Tibial artery (tissue), 4 donors: Measurements from ENCODE around the gene FUT1.

Experiments
- DNase-seq, 2 donors: peaks; one replicate each; pipeline ENCODE4 v3.0.0-alpha.2; 2019
- H3K27ac ChIP-seq, 2 donors: fragments of 200-600 bp; sonication (generic) in 1 of 2; 1 replicate in 1 of 2; 2 replicates in 1 of 2; pipeline ENCODE4 v1.5.1; 2018 to 2019; ENCODE audit warnings: mild to moderate bottlenecking in 1 of 2
- H3K27me3 ChIP-seq, 2 donors: fragments of 200-600 bp; sonication (generic) in 1 of 2; one replicate each; pipeline versions ENCODE4 v1.5.1 to v1.6.0; 2016 to 2019
- H3K36me3 ChIP-seq, 3 donors: fragments of 200-600 bp; sonication (generic) in 2 of 3; one replicate each; pipeline ENCODE4 v1.5.1; 2016 to 2019; ENCODE audit warnings: mild to moderate bottlenecking in 2 of 3
- H3K4me1 ChIP-seq, 4 donors: fragments of 200-600 bp; sonication (generic) in 2 of 4; 1 replicate in 3 of 4; 2 replicates in 1 of 4; pipeline ENCODE4 v1.5.1; 2016 to 2019
- H3K4me3 ChIP-seq, 2 donors: fragments of 200-600 bp; sonication (generic) in 1 of 2; 1 replicate in 1 of 2; 2 replicates in 1 of 2; pipeline ENCODE4 v1.5.1; 2018 to 2019; ENCODE audit warnings: mild to moderate bottlenecking in 2 of 2
- H3K9me3 ChIP-seq, 3 donors: fragments of 200-600 bp; sonication (generic) in 1 of 3; one replicate each; pipeline ENCODE4 v1.5.1; 2016 to 2019
- intact Hi-C: fragments of 100-400 bp; cut with DNase I; formaldehyde crosslinking; loops from one replicate; pipeline ENCODE4 v1.15.0; 2023; ENCODE audit warnings: low total_unique reads
- TF ChIP-seq, protein P1 (sequence below), 2 experiments: fragments of 200-600 bp in 1 of 2; fragments of 450-650 bp in 1 of 2; IDR thresholded peaks; one replicate each; pipeline ENCODE4 v1.5.1; 2017 to 2019; ENCODE audit warnings: antibody characterized with exemption in 2 of 2, mild to moderate bottlenecking in 1 of 2, moderate library complexity in 1 of 2

The FUT1 gene

DNA sequence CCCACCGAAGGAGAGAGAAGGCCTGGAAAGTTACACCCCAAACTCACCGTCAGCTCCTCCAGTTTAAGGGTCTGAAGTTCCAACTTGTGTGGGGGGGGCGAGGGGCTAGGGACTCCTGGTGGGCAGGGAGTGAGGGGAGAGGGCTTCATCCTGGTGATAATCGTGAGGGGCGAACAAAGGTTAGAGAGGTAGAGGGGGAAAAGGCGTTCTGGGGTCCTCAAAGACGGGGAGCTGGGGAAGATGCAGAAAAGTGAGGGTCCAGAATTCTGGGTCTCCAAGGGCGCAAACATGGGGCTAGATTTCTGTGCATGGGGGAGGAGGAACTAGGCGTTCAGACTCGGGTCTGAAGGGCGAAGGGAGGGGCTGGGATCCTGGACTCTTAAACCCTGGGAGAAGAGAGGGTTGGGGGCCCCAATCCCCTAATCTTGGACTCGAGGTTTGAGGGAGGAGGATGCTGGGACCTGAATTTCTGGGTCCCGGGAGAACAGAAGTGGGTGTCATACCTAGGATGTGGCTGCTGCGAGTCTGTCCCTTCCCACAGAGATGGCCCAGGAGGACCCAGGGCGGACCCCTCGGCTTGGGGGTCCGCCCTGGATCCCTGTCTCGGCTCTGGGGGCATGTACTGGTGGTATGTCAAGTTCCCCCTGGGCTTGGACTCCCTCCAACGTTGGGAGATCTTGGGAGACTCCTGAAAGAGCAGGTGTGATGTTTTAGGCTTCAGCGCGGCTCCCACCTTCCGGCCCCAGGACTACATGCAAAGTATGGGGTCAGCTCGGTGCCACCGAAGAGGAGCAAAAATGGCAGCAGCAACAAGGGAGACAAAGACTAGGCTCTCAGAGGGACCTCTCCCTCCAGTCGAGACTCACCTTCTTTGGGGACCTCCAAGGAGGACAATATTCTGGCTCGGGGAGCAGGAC is 37.4 kb downstream of the FUT1 start:
- TF ChIP-seq, protein P1, sequence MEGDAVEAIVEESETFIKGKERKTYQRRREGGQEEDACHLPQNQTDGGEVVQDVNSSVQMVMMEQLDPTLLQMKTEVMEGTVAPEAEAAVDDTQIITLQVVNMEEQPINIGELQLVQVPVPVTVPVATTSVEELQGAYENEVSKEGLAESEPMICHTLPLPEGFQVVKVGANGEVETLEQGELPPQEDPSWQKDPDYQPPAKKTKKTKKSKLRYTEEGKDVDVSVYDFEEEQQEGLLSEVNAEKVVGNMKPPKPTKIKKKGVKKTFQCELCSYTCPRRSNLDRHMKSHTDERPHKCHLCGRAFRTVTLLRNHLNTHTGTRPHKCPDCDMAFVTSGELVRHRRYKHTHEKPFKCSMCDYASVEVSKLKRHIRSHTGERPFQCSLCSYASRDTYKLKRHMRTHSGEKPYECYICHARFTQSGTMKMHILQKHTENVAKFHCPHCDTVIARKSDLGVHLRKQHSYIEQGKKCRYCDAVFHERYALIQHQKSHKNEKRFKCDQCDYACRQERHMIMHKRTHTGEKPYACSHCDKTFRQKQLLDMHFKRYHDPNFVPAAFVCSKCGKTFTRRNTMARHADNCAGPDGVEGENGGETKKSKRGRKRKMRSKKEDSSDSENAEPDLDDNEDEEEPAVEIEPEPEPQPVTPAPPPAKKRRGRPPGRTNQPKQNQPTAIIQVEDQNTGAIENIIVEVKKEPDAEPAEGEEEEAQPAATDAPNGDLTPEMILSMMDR (IDR thresholded peaks at IDR 0.05): no peak
- Histone ChIP-seq H3K4me1 (peaks cover 4 to 56% (median 47%) of the 10 kb centered on the region in 4 donors), H3K27me3 (no peaks in the 10 kb centered on the region), H3K27ac (peak overlapping the region; percentile 74 to 82), H3K9me3 (no peaks in the 10 kb centered on the region), H3K4me3 (peak overlapping the region; percentile 57 to 73), H3K36me3 (no peaks in the 10 kb centered on the region)
- no peak for DNase-seq
- intact Hi-C loops: no loop called here

DNA sequence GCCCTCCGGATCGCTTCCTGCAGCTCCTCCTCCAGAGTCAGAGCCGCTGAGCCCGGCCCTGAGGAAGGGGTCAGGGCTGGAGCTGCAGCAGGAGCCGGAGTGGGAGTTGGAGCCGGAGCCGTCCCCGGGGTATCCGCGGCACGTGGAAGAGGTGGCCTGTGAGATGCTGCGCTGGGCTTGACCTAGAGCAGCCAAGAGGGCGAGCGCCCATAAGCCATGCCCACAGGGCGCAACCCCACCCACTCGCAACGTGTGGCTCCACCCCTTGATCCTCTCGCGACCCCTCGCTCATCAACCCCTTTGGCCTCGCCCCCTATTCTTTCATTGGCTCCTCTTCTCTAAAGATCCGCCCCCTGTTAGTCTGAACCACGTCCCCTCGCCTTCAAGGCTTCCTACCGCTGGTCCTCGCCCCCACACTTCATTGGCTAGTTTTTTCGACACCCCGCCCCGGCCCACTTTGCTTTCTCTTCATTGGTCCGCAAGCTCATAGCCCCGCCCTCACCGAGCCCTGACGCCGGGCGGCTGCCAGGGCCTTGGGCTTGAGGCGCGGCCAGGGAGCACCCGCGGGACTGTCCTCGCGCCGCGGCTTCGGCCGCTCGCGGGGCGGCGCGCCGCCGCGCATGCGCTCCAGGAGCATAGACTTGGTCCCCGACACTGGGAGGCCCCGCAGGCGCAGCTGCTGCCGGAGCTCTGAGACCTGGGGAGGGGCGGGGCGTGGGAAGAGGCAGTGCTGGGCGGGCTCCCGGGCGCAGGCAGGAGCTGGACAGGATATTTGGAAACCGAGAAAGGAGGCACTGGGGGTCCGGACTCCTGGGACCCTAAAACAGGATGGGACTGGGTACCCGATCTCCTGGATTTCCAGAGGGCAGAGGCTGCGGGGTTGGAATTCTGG is 38.3 kb downstream of the FUT1 start:
- H3K4me3 ChIP-seq: peak overlapping the region; percentile 57 to 73
- no peaks in the 10 kb centered on the region for H3K36me3 ChIP-seq
- H3K27ac ChIP-seq: peak overlapping the region; percentile 74 to 82
- peak; percentile 99 to 100 for DNase-seq
- intact Hi-C loops: no loop called here
- H3K4me1 ChIP-seq: peaks cover 4 to 47% (median 41%) of the 10 kb centered on the region in 4 donors
- H3K9me3 ChIP-seq: no peaks in the 10 kb centered on the region
- no peaks in the 10 kb centered on the region for H3K27me3 ChIP-seq
- TF ChIP-seq, protein P1 (IDR thresholded peaks at IDR 0.05): no peak

DNA sequence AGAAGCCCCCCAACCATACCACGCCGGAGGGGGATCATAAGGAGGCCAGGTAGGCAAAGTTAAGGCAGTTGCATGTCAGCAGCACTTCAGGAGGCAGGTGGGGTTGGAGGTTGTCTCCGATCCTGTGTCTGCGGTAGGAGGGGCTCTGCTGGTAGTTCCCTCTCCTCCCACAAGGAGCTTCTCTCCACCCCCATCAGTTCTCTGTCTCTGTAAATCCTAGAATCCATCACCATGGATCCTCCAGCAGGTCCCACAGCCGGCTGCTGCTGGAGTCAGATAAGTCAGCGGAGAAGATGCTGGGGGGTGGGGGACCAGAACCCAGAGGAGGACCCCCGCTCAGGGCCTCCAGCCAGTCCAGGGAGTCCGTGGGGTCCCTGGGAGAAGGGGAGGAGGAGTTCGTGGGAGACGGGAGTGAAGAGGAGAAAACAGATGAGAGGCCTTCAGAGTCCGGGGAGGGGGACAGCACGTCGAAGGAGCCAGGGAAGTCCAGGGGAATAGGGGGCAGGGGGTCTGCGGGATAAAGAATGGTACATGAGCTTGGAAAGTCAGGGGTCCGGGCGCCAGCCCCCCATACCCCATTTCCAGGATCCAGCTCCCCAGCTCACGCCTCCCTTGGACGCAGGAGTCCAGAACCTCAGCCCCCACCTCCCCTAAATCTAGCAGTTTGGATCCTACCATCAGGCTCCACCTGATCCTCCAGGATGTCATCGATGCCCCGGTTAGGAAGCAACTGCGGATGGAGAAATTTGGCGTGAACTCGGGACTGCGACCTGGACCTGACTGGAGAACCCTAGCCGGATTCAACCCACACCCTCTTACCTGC is 39.2 kb downstream of the FUT1 start:
- no peak for DNase-seq
- Histone ChIP-seq H3K4me1 (peaks cover 4 to 41% (median 37%) of the 10 kb centered on the region in 4 donors), H3K9me3 (no peaks in the 10 kb centered on the region), H3K27me3 (no peaks in the 10 kb centered on the region), H3K4me3 (peak overlapping the region; percentile 57 to 73), H3K27ac (peak overlapping the region; percentile 72 to 74), H3K36me3 (no peaks in the 10 kb centered on the region)
- TF ChIP-seq, protein P1 (IDR thresholded peaks at IDR 0.05): no peak
- intact Hi-C loops: no loop called here

DNA sequence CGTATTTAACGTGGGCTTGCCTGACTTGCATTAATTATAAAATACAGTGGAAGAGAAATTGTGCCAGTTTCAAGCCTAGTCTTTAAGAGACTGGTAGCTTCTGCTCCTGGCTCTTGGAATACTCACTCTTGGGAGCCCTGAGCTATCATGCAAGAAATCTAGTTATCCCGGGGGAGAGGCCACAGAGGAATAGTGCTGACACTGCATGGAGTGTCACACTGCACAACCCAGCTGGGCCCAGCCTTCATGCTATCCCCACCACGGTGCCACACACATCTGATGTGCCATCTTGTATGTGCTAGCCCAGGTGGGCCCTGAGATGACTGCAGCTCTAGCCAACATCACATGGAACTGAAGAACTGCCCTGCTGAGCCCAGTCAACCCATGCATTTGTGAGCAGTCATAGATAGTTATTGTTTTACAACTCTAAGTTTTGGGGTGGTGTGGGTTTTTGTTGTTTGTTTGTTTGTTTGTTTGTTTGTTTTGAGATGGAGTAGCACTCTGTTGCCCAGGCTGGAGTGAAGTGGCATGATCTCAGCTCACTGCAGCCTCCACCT is 41.3 kb downstream of the FUT1 start:
- TF ChIP-seq, protein P1 (IDR thresholded peaks at IDR 0.05): no peak
- H3K27ac ChIP-seq: no peak overlapping the region
- intact Hi-C loops: no loop called here
- no peak overlapping the region for H3K4me3 ChIP-seq
- H3K4me1 ChIP-seq: peaks cover 4 to 27% (median 26%) of the 10 kb centered on the region in 4 donors
- H3K27me3 ChIP-seq: no peaks in the 10 kb centered on the region
- no peaks in the 10 kb centered on the region for H3K9me3 ChIP-seq
- no peak for DNase-seq
- H3K36me3 ChIP-seq: no peaks in the 10 kb centered on the region

DNA sequence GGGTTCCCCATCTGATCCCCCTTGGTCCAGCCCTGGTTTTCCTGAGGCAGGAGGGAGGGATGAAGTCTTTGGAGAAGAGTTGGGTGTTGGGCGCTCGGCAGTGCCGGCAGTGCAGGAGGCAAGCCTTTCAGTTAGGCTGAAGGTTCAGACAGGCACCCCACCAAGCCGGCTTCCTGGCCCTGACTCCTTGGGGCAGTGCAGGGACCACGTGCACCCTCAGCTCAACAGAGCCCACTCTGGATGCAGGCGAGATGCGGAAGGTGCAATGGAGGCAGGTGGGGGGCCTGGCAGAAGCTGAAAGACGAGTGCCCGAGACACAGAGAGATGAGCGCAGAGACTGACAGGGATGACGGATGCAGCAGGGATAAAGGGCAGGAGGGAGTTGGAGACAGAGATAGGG is 44.0 kb downstream of the FUT1 start:
- no peak for DNase-seq
- H3K4me1 ChIP-seq: peaks cover 0 to 8% (median 6%) of the 10 kb centered on the region in 4 donors
- no peaks in the 10 kb centered on the region for H3K27me3 ChIP-seq
- peaks cover 0 to 5% (median 0%) of the 10 kb centered on the region in 3 donors for H3K36me3 ChIP-seq
- TF ChIP-seq, protein P1 (IDR thresholded peaks at IDR 0.05): no peak
- intact Hi-C loops: no loop called here
- no peak overlapping the region for H3K27ac ChIP-seq
- H3K9me3 ChIP-seq: no peaks in the 10 kb centered on the region
- no peak overlapping the region for H3K4me3 ChIP-seq
